ENCODE measurements around the gene ST8SIA2.

Gene ST8SIA2

GRCh38 chr15:92377083-92377789, 16.4 kb upstream of the ST8SIA2 start:
- Histone ChIP-seq H3K4me3 (ENCODE audit: low read length) (no peak overlapping the region), H3K4me2 (ENCODE audit: low read length) (peak overlapping the region; percentile 21), H3K4me1 (ENCODE audit: control insufficient read depth, insufficient read depth, low read length) (peaks cover 6% of the 10 kb centered on the region), H3K9ac (ENCODE audit: low read depth, low read length) (no peak overlapping the region), H3K9me3 (replicated peaks; ENCODE audit: low read length) (no peaks in the 10 kb centered on the region), H3K36me3 (ENCODE audit: insufficient read depth, low read length) (no peaks in the 10 kb centered on the region), H3K27me3 (ENCODE audit: control insufficient read depth, insufficient read depth, low read length) (no peaks in the 10 kb centered on the region)

GRCh38 chr15:92383519-92384324, 10.0 kb upstream of the ST8SIA2 start:
- Histone ChIP-seq H3K9ac (ENCODE audit: low read depth, low read length) (no peak overlapping the region), H3K36me3 (ENCODE audit: insufficient read depth, low read length) (no peaks in the 10 kb centered on the region), H3K27me3 (ENCODE audit: control insufficient read depth, insufficient read depth, low read length) (no peaks in the 10 kb centered on the region)

GRCh38 chr15:92384381-92384780, 9.3 kb upstream of the ST8SIA2 start:
- peaks cover 7% of the 10 kb centered on the region for H3K4me1 ChIP-seq (ENCODE audit: control insufficient read depth, insufficient read depth, low read length)
- H3K36me3 ChIP-seq (ENCODE audit: insufficient read depth, low read length), result no peaks in the 10 kb centered on the region
- H3K27me3 ChIP-seq (ENCODE audit: control insufficient read depth, insufficient read depth, low read length), result no peaks in the 10 kb centered on the region
- H3K4me3 ChIP-seq (ENCODE audit: low read length), result no peak overlapping the region
- no peak overlapping the region for H3K9ac ChIP-seq (ENCODE audit: low read depth, low read length)
- H3K9me3 ChIP-seq (replicated peaks; ENCODE audit: low read length), result no peaks in the 10 kb centered on the region
- H3K4me2 ChIP-seq (ENCODE audit: low read length), result no peak overlapping the region

More at GRCh38 chr15:92383519-92384324, 10.0 kb upstream of the ST8SIA2 start:
- no peaks in the 10 kb centered on the region for H3K9me3 ChIP-seq (replicated peaks; ENCODE audit: low read length)
- H3K4me3 ChIP-seq (ENCODE audit: low read length), result no peak overlapping the region
- peaks cover 7% of the 10 kb centered on the region for H3K4me1 ChIP-seq (ENCODE audit: control insufficient read depth, insufficient read depth, low read length)
- no peak overlapping the region for H3K4me2 ChIP-seq (ENCODE audit: low read length)

GRCh38 chr15:92385096-92385495, 8.6 kb upstream of the ST8SIA2 start:
- H3K36me3 ChIP-seq (ENCODE audit: insufficient read depth, low read length), result no peaks in the 10 kb centered on the region
- no peak overlapping the region for H3K4me2 ChIP-seq (ENCODE audit: low read length)
- H3K9ac ChIP-seq (ENCODE audit: low read depth, low read length), result no peak overlapping the region
- no peaks in the 10 kb centered on the region for H3K27me3 ChIP-seq (ENCODE audit: control insufficient read depth, insufficient read depth, low read length)
- peaks cover 7% of the 10 kb centered on the region for H3K4me1 ChIP-seq (ENCODE audit: control insufficient read depth, insufficient read depth, low read length)
- no peaks in the 10 kb centered on the region for H3K9me3 ChIP-seq (replicated peaks; ENCODE audit: low read length)
- no peak overlapping the region for H3K4me3 ChIP-seq (ENCODE audit: low read length)

- Histone ChIP-seq H3K4me3 (ENCODE audit: low read length) (no peak overlapping the region), H3K4me1 (ENCODE audit: control insufficient read depth, insufficient read depth, low read length) (no peaks in the 10 kb centered on the region), H3K36me3 (ENCODE audit: insufficient read depth, low read length) (no peaks in the 10 kb centered on the region), H3K4me2 (ENCODE audit: low read length) (no peak overlapping the region), H3K27me3 (ENCODE audit: control insufficient read depth, insufficient read depth, low read length) (peaks cover 25% of the 10 kb centered on the region), H3K9me3 (replicated peaks; ENCODE audit: low read length) (no peaks in the 10 kb centered on the region), H3K9ac (ENCODE audit: low read depth, low read length) (no peak overlapping the region)
Measured at GRCh38 chr15:92391640-92392039, 2.0 kb upstream of the ST8SIA2 start.

- Histone ChIP-seq H3K36me3 (ENCODE audit: insufficient read depth, low read length) (no peaks in the 10 kb centered on the region), H3K4me2 (ENCODE audit: low read length) (no peak overlapping the region), H3K4me1 (ENCODE audit: control insufficient read depth, insufficient read depth, low read length) (no peaks in the 10 kb centered on the region), H3K4me3 (ENCODE audit: low read length) (no peak overlapping the region), H3K9ac (ENCODE audit: low read depth, low read length) (no peak overlapping the region), H3K9me3 (replicated peaks; ENCODE audit: low read length) (no peaks in the 10 kb centered on the region), H3K27me3 (ENCODE audit: control insufficient read depth, insufficient read depth, low read length) (peaks cover 25% of the 10 kb centered on the region)
Measured at GRCh38 chr15:92392462-92392861, 1.2 kb upstream of the ST8SIA2 start.

GRCh38 chr15:92393980-92394308, 263 bp downstream of the ST8SIA2 start:
- Histone ChIP-seq H3K36me3 (ENCODE audit: insufficient read depth, low read length) (no peaks in the 10 kb centered on the region), H3K9me3 (replicated peaks; ENCODE audit: low read length) (no peaks in the 10 kb centered on the region), H3K4me3 (ENCODE audit: low read length) (peak overlapping the region; percentile 70), H3K9ac (ENCODE audit: low read depth, low read length) (peak overlapping the region; percentile 64), H3K4me1 (ENCODE audit: control insufficient read depth, insufficient read depth, low read length) (no peaks in the 10 kb centered on the region), H3K27me3 (ENCODE audit: control insufficient read depth, insufficient read depth, low read length) (peaks cover 25% of the 10 kb centered on the region), H3K4me2 (ENCODE audit: low read length) (peak overlapping the region; percentile 79)

GRCh38 chr15:92394309-92395097, 822 bp downstream of the ST8SIA2 start:
- Histone ChIP-seq H3K27me3 (ENCODE audit: control insufficient read depth, insufficient read depth, low read length) (peaks cover 25% of the 10 kb centered on the region), H3K4me3 (ENCODE audit: low read length) (peak overlapping the region; percentile 70)

GRCh38 chr15:92395098-92395635, 1.5 kb downstream of the ST8SIA2 start:
- H3K9me3 ChIP-seq (replicated peaks; ENCODE audit: low read length), result no peaks in the 10 kb centered on the region

More at GRCh38 chr15:92394309-92395097, 822 bp downstream of the ST8SIA2 start:
- Histone ChIP-seq H3K4me1 (ENCODE audit: control insufficient read depth, insufficient read depth, low read length) (no peaks in the 10 kb centered on the region), H3K36me3 (ENCODE audit: insufficient read depth, low read length) (no peaks in the 10 kb centered on the region), H3K4me2 (ENCODE audit: low read length) (peak overlapping the region; percentile 79), H3K9ac (ENCODE audit: low read depth, low read length) (peak overlapping the region; percentile 64), H3K9me3 (replicated peaks; ENCODE audit: low read length) (no peaks in the 10 kb centered on the region)

GRCh38 chr15:92399271-92399950, 5.7 kb downstream of the ST8SIA2 start:
- peaks cover 4% of the 10 kb centered on the region for H3K4me1 ChIP-seq (ENCODE audit: control insufficient read depth, insufficient read depth, low read length)
- H3K27me3 ChIP-seq (ENCODE audit: control insufficient read depth, insufficient read depth, low read length), result peaks cover 5% of the 10 kb centered on the region
- H3K36me3 ChIP-seq (ENCODE audit: insufficient read depth, low read length), result no peaks in the 10 kb centered on the region
- H3K4me2 ChIP-seq (ENCODE audit: low read length), result no peak overlapping the region
- H3K4me3 ChIP-seq (ENCODE audit: low read length), result no peak overlapping the region
- no peak overlapping the region for H3K9ac ChIP-seq (ENCODE audit: low read depth, low read length)
- H3K9me3 ChIP-seq (replicated peaks; ENCODE audit: low read length), result no peaks in the 10 kb centered on the region

More at GRCh38 chr15:92395098-92395635, 1.5 kb downstream of the ST8SIA2 start:
- Histone ChIP-seq H3K4me3 (ENCODE audit: low read length) (peak overlapping the region; percentile 70), H3K4me2 (ENCODE audit: low read length) (peak overlapping the region; percentile 79), H3K4me1 (ENCODE audit: control insufficient read depth, insufficient read depth, low read length) (no peaks in the 10 kb centered on the region), H3K27me3 (ENCODE audit: control insufficient read depth, insufficient read depth, low read length) (peaks cover 25% of the 10 kb centered on the region), H3K9ac (ENCODE audit: low read depth, low read length) (peak overlapping the region; percentile 64), H3K36me3 (ENCODE audit: insufficient read depth, low read length) (no peaks in the 10 kb centered on the region)
